NCI-H226 (cell line): ENCODE results near the gene RNF175.

Experiments used
- DNase-seq: peaks from one replicate; pipeline ENCODE4 v3.0.0-alpha.2; 2015

The RNF175 gene

GRCh38 chr4:153759407-153760316, at the start of gene RNF175:
Gene RNF175 (minus strand): TSS chr4:153760024. CDS start chr4:153759862, 162 bp downstream.
- DNase-seq = no peak

DNA sequence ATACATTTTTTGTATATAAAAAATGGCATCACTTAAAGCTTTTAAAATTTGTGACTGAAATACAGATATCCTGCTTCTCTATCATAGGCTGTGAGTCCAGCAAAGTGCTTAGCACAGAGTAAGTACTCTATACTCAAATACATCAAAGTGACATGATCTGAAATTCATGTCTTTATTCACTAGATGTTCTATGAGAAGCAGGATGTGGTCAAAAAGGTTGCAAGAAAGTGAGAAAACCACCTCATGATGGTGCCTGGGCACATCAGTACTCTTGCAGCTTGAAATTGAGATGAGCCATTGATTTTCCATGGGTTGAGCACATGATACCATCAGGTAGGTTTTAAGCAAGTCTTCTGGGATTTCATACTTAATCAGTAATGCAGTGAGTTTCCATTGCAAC, 49.5 kb upstream of the RNF175 start:
- no peak for DNase-seq

DNA sequence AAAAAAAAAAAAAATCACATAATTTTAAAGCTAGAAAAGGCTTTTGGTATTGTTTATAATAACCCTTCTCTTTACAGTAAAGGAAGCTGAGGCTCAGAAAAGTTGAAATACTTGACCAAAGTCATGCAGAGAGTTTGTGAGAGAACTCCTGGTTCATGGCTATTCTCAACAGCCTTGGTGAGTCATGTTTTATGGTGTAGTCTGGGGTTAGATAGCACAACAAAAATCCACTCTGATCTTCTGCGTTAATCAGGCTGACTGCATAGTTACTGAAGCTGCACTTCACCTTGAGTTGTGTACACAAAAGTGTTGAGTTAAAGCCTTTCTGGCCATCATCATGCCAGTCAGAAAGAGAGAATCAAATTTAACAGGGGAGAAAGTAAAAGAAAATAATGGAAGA, 48.4 kb upstream of the RNF175 start:
- DNase-seq = no peak

DNA sequence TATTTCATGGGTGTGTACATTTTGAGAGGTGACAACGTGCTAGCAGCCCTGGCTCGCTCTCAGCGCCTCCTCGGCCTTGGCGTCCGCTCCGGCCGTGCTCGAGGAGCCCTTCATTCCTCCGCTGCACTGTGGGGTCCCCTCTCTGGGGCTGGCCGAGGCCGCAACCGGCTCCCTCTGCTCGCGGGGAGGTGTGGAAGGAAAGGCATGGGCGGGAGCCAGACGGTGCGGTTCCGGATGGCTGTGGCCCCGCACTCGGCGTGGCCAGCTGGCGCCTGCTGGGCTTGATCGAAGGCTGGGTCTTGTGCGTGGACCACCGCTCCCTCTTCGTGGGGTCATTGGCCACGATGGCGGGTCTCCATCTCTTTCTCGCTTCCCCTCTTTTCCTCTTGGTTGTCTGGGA, 46.2 kb upstream of the RNF175 start:
- no peak for DNase-seq

- no peak for DNase-seq
Observed at GRCh38 chr4:153804722-153805121, 44.9 kb upstream of the RNF175 start.

DNA sequence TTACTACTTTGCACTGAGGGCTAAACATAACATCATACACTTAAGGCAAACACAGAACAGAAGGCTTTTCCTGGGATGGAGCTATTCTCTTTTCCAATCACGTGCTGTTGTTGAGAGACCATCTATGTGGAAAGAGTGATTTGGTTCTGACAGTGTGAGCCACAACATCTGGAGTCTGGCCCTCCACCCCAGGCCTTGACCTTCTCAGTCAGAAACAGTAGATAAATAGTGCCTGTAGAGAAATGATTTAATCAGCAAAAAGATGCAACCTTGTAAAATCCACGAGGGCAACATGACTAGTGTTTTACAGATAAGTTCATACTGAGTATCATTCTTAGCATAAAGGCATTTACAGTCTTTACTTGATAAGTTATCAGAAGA, 39.9 kb upstream of the RNF175 start:
- DNase-seq = no peak

- DNase-seq = no peak
Observed at GRCh38 chr4:153798901-153799693, 39.3 kb upstream of the RNF175 start.

DNA sequence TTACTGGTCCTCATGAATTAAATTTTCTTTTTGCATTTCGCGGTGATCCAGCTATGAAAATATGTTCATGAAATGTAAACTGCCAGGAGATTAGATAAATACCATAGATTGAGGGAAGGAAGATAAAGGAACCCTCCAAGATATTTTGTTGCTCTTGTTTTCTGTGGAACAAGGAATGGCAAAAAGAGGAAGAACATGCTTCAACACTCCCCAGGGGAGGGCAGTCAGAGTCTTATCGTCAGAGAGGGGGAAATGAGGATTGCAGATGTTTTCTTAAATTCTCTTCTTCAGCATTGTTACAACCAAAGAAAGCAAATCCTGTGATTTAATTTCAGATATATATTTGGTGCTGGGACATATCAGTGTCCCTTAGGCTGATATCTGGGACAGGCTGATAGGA, 38.6 kb upstream of the RNF175 start:
- DNase-seq = no peak

DNA sequence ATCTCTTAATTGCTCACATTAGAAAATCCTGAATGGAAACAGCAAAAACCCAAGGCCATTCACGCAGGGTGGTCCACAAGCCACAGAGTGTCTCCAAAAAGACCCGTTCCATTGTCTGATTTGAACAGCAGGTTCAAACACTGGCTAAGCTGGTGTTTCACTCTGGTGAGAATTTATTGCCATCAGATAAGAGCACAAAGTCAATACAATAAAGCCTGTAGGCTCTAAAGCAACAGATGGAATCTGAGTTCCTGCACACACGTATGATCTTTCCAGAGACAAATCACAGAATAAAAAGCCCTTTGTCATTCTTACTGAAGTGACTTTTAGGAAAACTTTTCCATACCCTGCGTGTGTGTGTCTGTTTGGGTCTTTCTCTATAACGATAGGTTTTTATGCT, 34.2 kb upstream of the RNF175 start:
- DNase-seq = no peak

GRCh38 chr4:153792618-153793247, 32.9 kb upstream of the RNF175 start:
- DNase-seq = no peak

DNA sequence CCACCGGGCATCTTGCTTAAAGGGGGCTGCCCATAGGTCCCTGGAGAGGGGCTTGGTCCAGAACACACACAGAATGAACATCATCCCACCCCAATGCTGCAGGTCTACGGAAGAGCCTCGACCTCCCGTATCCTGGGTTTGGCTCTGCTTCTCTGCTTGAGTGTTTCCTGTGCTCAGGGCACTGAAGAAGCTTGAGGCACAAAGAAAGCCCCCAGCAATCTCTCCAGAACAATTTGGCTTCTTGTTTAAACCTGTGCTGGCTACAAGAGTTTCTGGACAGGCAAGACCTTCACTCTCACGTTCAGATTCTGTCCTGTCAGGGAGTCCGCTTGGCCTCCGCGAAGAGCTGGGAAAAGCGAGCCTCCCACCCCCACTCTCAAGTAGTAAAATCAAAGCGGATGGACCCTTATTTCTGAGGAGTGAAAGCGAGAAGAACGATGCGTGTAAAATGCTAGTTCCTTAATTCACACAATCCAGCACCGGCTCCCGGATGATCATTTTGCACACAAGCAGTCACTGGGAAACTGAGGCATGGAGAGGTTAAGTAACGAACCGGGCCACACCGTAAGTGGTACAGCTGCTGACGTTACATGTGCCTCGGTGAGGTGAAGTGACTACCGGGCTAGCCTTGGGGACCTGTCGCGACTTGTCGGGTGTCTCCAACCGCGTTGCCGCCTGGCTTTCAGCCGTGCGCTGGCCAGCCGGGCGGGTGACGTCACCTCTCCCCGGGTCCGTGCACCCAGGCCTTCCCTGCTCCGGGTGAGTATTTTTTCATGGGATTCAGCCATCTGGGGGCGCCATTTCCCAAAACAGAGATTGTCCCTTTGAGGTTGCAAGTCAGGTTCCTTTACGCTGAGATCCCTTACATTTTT, 32.2 kb upstream of the RNF175 start:
- DNase-seq = no peak

DNA sequence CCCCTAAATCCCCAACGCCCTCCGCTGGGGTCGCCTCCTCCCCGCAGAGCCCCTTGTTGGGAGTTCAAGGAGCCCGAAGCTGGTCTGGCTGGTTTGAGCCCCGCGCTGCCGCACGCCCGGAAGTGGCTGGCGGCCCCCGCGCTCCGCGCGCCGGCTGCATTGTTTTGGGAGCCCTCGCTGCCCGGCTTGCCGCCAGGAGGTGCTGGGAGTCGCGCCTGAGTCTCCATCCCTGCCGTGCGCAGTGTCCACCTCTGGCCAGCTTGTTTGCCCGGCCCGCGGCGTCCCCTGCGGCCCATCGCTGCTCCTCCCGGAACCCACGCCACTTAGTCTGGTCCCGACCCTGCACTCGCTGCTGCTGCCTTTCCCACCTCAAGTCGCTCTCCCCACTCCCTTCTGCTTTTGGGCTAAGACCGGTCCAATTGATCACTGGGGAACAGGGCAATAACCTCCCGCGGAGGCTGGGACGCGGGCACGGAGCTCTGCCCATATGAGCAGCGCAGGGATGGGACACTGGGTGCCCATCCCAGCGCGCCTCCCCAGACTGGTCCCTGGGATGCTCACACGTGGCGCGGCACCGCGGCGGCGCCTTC, 31.2 kb upstream of the RNF175 start:
- no peak for DNase-seq

GRCh38 chr4:153790500-153790865, 30.7 kb upstream of the RNF175 start:
- no peak for DNase-seq

DNA sequence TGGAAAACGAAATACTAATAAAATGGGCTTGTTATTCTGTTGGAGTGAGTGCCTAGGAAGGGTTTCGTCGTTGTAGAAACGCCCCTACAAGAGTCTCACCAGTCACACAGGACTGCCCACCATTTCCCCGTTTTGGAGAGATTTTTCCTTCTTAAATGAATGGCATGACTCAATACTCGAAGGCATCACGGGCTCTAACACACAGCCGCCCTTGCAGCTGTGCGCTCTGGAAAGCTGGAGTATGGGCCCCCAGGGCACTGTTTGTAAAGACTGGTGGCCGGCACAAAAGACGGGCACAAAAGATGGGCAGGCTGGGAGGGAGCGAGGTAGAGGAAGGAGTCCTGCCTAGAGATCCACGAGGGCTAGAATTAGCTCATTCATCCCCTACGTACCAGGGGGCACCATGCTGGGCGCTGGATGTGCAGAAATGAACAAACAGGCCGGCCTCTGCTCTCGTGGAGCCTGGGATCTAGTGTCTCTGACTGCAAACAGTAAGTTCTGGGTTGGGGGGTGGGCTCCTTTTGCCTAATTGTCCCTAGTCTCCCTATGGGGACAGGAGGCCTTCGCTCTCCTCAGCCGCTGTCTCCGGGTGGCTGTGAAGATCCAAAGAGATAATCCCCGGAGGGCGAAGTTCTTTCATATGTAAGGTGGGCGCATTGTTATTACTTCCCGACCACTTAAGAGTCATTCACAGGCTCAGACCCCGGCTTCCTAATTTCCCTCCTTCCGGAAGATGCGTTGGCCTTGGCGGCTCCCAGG, 30.1 kb upstream of the RNF175 start:
- DNase-seq = no peak

- DNase-seq = no peak
Observed at GRCh38 chr4:153788413-153789276, 28.8 kb upstream of the RNF175 start, which contains the start of gene SFRP2. Gene SFRP2 (minus strand): TSS chr4:153789083. CDS start chr4:153788835, 248 bp downstream.

DNA sequence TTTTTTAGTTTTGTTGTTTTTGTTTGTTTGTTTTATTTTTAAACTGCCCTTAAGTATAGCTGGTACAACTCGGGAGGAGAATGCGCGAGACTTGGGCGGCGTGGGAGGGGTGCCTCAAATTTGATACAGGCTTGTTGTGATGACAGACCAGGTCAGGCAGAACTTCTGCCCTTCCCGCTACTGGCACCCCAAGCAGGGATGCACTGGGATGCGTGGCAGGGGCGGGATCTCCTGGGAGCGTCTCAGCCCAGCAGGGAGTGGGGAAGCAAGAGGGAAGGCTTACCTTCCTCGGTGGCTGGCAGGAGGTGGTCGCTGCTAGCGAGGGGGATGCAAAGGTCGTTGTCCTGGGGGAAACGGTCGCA, 28.2 kb upstream of the RNF175 start:
- DNase-seq = no peak

GRCh38 chr4:153787575-153787974, 27.8 kb upstream of the RNF175 start:
- no peak for DNase-seq

DNA sequence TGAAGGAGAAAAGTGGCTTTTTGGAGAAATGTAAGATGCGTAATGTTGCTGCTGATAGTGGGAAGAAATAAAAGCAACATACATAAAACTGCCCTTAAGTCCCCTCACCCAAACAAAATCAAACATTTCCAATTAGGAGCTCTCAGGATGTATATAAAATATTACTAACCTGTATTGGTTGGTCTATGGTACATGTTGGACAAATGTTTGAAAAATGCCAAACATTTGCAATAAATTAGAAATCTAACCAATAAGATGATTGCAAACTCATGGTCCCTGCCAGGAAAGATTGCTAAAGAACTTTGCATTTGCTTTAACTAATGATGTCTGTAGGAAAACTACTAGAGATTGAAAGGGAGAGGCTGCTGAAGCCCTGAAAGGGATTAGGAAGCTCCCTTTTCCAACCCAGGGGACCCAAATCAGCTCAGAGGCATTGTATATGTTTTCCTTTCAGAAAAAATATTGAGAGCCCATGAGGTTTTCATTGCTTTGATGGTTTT, 27.3 kb upstream of the RNF175 start:
- no peak for DNase-seq

GRCh38 chr4:153785910-153786721, 26.3 kb upstream of the RNF175 start:
- DNase-seq = no peak
